SK-N-SH (cell line): ENCODE measurements around the gene ZNHIT3.
"Not testable (repeated sequence)": the region's sequence is repeated elsewhere in the genome, so short reads cannot be mapped to it uniquely, and the experiment has no call there.

Source experiments
- GABPA ChIP-seq: IDR thresholded peaks from 2 replicates; pipeline ENCODE4 v1.4.0; 2012; ENCODE audit warnings: low read depth, mild to moderate bottlenecking
- NRF1 ChIP-seq: IDR thresholded peaks from 2 replicates; pipeline ENCODE4 v1.6.1; 2012; ENCODE audit warnings: low read depth, mild to moderate bottlenecking, low read length
- RCOR1 ChIP-seq: fragments of 150-350 bp; IDR thresholded peaks from 2 replicates; pipeline ENCODE4 v1.6.1; 2017; ENCODE audit warnings: antibody characterized with exemption, low read length

- TF ChIP-seq RCOR1, GABPA, NRF1: not testable (repeated sequence)
These were observed 28.8 kb upstream of the ZNHIT3 start for GRCh38 chr17:36457701-36458100.
